GM21576 (cell line): ENCODE data around the gene ARRDC4.

Experiments
- ATAC-seq: cut with Tn5 transposase; IDR thresholded peaks from one replicate; pipeline ENCODE4 v1.9.1; 2021; ENCODE audit warnings: mild to moderate bottlenecking, moderate library complexity; ENCODE audit not compliant: unreplicated experiment

ARRDC4 gene, protein sequence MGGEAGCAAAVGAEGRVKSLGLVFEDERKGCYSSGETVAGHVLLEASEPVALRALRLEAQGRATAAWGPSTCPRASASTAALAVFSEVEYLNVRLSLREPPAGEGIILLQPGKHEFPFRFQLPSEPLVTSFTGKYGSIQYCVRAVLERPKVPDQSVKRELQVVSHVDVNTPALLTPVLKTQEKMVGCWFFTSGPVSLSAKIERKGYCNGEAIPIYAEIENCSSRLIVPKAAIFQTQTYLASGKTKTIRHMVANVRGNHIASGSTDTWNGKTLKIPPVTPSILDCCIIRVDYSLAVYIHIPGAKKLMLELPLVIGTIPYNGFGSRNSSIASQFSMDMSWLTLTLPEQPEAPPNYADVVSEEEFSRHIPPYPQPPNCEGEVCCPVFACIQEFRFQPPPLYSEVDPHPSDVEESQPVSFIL

DNA sequence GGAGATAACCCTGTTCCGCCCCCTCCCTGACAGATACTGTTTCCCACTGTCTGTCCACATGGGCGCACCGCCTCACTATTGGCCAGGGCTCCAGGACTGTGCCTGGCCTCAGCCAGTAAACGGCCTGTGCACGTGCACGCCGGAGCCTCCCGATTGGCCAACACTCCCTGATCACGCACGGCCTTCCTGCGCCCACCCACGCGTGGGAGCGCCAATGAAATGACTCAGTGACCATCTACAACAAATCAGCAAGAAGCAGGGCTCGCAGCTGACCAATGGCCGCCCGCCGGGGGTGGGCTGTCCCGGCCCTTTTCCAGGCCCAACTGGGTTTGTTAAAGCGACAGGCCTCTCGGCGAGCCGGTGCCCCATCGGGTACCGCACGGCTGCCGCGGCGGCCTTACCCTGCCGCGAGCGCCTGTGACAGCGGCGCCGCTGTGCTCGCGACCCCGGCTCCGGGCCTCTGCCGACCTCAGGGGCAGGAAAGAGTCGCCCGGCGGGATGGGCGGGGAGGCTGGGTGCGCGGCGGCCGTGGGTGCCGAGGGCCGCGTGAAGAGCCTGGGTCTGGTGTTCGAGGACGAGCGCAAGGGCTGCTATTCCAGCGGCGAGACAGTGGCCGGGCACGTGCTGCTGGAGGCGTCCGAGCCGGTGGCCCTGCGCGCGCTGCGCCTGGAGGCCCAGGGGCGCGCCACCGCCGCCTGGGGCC is at the start of gene ARRDC4:
Gene ARRDC4 (plus strand): TSS at position 340 of the 703 bp plus-strand sequence. CDS start 159 bp downstream, at position 499.
- ATAC-seq = peak; percentile 92

DNA sequence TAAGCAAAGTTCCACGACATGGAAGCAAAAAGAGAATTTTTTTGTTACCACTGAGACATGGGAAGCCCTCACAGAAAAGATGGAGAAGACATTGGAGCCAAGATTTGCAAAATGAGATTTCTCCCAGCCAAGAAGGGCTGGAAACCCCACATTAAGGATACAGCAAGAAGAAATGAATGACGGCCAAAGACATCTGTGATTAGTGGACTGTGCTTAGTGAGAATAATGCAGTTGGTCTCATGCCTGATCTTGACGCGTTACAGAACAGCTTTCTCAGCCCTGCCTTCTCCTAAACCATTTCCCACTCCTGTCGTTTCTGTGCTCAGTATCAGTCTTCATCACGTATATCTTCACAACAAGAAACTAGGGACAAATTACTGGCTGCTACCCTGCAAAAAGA is 45.8 kb upstream of the ARRDC4 start:
- ATAC-seq = no peak

DNA sequence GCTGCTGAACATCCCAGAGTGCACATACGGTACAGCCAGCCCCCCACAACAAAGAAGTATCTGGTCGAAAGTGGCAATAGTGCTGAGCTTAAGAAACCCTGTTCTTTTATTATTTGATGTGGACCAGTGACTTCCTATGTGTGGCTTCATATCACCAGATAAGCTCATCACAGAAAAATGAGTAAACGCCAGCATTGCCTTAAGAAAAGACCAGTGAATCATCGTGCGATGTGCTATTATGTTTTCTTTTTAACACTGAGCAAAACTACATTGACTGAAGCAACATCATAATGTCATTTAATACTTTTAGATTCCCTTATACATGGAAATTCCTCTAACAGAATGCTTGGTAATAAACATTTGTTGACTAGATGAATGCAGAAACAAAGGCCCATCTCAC is 45.2 kb upstream of the ARRDC4 start:
- no peak for ATAC-seq

DNA sequence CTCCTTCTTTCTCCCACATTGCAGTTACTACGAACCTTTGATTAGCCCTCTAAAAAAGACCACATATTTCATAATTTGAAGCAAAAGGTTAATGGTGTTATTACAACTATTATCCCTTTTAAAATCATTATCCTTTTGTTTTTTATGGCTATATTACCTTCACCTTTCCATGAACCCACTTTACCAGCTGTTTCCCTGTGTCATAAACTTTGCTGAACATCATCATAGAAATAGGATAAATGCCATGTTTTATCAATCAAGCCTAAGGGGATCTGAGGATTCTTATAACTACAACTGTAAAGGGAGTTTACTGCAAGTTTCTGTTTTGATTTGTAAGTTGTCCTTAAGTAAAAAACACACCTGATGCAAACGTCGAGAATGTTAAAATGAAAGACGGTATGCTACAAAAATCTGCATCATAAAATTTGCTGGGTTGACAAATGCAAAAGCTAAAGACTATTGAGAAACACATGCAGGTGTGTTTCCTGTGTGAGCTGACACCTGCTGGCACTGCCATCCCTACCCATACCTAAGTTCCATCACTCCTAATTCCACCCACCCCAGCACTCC is 39.1 kb upstream of the ARRDC4 start:
- no peak for ATAC-seq

GRCh38 chr15:97929456-97930229 is 30.9 kb upstream of the ARRDC4 start:
- ATAC-seq = no peak

GRCh38 chr15:97930230-97930629 is 30.3 kb upstream of the ARRDC4 start:
- no peak for ATAC-seq

DNA sequence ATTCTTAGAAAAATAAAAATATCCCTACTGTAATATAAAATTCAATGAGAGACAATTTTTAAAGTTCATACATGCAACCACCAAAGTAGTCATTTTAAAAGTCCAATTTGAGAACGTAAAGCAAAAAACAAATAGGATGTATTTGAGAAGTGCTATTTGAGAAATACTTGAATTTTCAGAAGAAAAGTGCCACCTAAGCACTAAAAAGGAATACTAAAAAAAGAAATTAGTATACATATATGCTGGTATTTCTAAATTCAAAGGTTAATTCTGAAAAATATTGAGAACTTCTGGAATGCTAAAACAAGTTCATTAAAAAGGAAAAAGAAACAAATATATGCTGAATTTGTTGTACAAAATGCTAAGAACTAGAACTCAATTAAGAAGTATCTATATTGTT is 29.2 kb upstream of the ARRDC4 start:
- no peak for ATAC-seq

DNA sequence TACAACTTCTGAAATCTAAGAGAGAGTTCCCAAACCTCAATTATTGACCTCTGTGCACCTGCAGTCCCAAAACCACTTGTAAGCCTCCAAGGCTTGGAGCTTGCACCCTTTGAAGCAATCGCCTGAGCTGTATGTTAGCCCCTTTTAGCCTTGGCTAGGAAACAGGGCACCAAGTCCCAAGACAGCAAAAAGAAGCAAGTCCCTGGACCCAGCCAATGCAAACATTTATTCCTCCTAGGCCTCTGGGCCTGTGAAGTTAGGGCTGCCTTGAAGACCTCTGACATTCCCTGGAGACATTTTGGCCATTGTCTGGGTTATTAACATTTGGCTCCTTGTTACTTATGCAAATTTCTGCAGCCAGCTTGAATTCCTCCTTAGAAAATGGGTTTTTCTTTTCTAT is 26.9 kb upstream of the ARRDC4 start:
- no peak for ATAC-seq

DNA sequence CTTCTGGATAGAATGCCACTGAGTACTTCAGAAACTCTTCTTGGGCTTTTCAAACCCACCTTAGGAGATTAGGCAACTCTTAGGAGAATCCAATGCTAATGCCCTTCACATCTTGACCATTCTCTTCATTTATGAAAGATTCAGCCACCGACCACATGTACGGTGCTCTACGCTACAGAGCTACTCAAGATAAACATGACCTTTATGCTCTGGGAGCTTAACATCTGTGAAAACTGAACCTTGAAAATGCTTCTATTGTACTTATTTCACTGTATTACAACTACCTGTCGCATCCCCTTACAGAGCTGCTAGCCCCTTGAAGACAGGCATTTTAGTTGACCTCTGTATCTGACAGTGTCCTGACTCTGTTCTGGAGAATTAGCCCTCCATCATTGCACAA is 19.5 kb upstream of the ARRDC4 start:
- no peak for ATAC-seq

GRCh38 chr15:97941572-97941971 is 18.9 kb upstream of the ARRDC4 start:
- no peak for ATAC-seq

DNA sequence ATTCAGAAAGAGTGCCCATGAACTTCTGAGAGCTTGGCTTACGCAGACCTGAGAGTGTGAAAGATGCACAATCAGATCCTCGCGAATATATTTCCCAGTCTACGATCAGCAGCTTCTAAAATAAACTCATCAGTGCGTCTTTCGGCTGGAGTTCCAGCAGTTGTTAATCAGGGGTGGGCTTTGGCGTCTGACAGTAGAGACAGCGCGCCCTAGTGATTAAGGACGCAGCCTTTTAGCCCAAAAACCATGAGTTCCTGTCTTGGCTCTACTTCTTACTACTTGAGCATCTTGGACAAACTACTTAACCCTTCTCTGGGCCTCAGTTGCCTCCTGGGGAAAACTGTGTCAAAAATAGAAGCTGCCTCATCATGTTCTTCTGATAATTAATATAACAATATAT is 15.8 kb upstream of the ARRDC4 start:
- no peak for ATAC-seq

- no peak for ATAC-seq
Measured at GRCh38 chr15:97947465-97948260, 12.8 kb upstream of the ARRDC4 start.

DNA sequence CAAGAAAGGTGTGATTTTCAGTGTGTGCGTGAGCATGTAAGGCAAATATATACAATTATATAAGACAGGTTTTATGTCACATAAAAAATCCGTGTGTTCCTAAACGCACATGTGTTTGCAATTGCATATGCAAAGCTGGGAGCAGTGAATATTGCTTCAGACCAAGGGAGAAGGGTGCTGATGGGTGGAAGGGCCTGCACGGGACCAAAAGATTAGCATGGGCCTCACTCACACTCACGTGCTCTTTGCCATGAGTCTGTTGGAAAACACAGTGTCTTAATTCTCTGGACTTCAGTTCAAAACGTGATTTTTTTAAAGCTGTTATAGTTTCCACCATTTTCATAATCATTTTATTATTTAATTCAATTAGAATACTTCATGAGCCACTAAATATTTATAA is 7.2 kb upstream of the ARRDC4 start:
- no peak for ATAC-seq

DNA sequence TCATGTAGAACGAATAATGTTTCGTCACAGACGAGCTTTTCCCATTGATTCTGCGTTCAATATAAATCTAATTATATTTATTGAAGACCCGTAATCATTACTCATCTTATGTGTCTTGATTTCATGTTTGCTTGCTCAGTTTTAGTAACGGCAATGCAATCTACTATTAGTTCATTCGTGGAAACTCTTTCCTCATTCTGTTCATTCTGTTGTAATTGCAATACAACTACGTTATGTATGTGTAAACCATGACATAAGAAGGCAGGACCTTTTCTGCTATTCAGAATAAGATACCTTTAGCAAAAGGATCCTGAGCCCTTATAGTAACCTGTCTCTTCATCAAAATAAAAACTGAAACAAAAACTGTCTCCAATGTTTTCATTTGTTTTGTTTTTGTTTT is 6.8 kb upstream of the ARRDC4 start:
- ATAC-seq = no peak

DNA sequence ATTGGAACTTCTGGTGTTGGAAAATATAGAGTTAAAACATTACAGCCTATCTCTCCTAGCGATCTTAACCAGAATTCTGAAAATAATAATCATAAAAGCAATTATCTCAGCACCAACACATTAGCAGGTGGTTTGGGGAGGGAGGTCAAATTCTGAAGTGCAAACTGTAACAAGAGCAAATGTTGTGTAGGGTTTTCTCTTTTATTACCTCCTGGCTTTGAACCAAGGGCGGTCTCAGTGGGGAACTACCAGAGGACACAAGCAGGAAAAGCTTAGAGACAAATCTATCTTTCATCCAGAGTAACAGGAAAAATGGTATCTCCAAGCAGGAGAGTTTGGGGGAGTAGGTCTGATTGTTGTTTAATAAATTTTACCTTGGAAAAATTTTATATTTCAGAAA is 5.5 kb upstream of the ARRDC4 start:
- no peak for ATAC-seq

- no peak for ATAC-seq
Measured at GRCh38 chr15:97955529-97955928, 5.0 kb upstream of the ARRDC4 start.

- ATAC-seq = no peak
Measured at GRCh38 chr15:97959724-97960363, 659 bp upstream of the ARRDC4 start.

DNA sequence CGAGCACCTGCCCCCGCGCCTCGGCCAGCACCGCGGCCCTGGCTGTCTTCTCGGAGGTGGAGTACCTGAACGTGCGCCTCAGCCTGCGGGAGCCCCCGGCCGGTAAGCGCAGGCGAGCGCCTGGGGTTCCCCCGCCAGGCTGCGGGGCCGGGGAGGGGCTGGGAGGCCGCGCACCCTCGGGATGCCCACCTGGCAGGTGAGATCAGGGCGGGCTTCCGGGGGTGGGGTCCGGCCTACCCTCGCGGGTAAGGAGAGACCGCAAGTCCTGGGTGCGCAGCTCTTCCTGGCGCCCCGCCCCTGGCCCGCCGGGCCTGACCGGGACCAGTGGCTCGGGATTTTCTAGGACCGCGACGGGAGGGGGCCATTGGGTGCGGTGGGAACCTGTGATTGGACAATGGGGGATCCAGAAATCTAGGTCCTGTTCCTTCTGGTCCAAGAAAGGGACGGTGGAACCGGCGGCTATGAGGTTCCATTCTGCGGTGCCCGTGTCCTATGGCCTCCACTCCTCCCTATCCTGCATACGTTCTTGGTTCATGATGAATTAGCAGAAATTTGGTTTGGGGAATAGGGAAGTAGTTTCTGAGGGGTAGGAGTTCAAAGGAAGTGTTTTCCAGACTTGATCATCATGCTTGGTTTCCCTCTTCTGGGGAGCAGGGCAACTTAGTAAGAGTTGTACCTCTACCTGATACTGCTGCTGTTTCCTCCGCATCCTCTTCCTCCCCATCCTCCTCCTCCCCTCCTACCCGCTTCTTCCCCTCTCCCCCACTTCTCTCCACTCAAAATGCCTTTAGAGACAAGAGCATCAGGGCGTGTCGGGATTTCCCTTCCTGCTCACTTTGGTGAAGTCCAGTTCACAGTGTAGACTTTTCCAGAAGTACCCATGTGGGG is 808 bp downstream of the ARRDC4 start:
- ATAC-seq = no peak

GRCh38 chr15:97962263-97962662 is 1.8 kb downstream of the ARRDC4 start:
- no peak for ATAC-seq
